Measurements from ENCODE around the gene LOXL1.

The LOXL1 gene

DNA sequence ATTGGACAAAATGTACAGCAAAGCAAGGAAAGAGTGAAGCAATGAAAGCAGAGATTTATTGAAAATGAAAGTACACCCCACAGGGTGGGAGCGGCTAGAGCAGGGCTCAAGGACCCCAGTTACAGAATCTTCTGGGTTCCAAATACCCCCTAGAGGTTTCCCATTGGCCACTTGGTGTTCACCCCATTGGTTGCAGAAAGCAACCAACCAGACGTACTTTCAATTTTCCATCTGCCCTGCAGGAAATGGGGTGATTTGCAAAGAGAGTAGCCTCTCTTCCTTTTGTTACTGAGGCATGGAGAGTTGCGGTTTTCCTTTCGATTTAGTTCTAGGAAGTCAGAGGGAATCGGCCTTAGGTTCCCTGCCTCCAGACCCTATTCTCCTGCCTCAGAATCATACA, 70.7 kb downstream of the LOXL1 start:
- TF ChIP-seq, protein P1, sequence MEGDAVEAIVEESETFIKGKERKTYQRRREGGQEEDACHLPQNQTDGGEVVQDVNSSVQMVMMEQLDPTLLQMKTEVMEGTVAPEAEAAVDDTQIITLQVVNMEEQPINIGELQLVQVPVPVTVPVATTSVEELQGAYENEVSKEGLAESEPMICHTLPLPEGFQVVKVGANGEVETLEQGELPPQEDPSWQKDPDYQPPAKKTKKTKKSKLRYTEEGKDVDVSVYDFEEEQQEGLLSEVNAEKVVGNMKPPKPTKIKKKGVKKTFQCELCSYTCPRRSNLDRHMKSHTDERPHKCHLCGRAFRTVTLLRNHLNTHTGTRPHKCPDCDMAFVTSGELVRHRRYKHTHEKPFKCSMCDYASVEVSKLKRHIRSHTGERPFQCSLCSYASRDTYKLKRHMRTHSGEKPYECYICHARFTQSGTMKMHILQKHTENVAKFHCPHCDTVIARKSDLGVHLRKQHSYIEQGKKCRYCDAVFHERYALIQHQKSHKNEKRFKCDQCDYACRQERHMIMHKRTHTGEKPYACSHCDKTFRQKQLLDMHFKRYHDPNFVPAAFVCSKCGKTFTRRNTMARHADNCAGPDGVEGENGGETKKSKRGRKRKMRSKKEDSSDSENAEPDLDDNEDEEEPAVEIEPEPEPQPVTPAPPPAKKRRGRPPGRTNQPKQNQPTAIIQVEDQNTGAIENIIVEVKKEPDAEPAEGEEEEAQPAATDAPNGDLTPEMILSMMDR (IDR thresholded peaks at IDR 0.05), result no peak

DNA sequence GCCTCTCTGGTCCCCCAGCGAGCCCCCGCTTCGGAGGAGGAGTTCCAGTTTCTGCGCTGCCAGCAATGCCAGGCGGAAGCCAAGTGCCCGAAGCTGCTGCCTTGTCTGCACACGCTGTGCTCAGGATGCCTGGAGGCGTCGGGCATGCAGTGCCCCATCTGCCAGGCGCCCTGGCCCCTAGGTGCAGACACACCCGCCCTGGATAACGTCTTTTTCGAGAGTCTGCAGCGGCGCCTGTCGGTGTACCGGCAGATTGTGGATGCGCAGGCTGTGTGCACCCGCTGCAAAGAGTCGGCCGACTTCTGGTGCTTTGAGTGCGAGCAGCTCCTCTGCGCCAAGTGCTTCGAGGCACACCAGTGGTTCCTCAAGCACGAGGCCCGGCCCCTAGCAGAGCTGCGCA, 71.7 kb downstream of the LOXL1 start:
- TF ChIP-seq, protein P1 (IDR thresholded peaks at IDR 0.05), result no peak
